ENCODE results near the gene GTF2IRD1.

Gene GTF2IRD1

GRCh38 chr7:74478671-74479065 lies 25.0 kb downstream of the GTF2IRD1 start:
- Mint-ChIP-seq H3K27me3 (ENCODE audit: low read depth, poor library complexity) (no peaks in the 10 kb centered on the region), H3K4me3 (no peak overlapping the region), H3K36me3 (ENCODE audit: low read depth) (peaks cover 4% of the 10 kb centered on the region), H3K9me3 (no peaks in the 10 kb centered on the region), H3K4me1 (peaks cover 74% of the 10 kb centered on the region), H3K27ac (no peak overlapping the region)
- no peak for DNase-seq
- TF ChIP-seq CTCF (IDR thresholded peaks at IDR 0.05), result no peak

DNA sequence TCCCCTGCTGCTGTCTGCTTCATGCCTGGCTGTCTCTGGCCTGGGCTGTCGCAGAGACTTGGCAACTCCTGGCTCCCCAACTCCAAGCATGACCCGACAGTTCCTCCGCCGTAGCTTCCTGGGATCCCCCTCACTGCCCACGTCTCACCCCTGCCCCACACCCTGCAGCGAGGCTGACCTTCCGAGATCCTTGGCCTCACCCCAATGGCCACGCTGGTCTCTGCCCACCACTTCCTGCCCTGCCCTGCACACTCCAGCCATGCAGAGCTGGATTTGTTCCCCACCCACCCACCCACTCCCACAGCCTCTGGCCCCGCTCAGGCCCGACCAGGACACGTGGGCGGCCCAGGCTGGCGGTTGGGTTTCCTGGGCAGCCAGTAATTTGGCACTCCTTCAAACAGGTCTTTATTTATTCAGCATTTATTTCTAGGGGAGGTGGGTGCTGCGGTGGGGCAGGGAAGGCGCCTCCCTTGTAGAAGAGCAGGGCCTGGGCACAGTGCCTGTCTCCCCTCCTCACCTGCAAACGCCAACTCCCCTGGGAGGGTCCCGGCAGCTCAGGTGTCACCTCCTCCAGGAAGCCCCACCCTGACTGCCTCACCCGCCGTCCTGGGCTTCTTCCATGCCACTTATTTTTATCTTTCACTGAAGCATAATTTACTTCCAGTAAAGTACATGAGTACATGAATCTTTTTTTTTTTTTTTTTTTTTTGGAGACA lies 25.5 kb downstream of the GTF2IRD1 start:
- Mint-ChIP-seq H3K27me3 (ENCODE audit: low read depth, poor library complexity) (no peaks in the 10 kb centered on the region), H3K4me1 (peaks cover 74% of the 10 kb centered on the region), H3K9me3 (no peaks in the 10 kb centered on the region), H3K4me3 (no peak overlapping the region), H3K36me3 (ENCODE audit: low read depth) (peaks cover 4% of the 10 kb centered on the region), H3K27ac (peak overlapping the region; percentile 94)
- no peak for TF ChIP-seq CTCF (IDR thresholded peaks at IDR 0.05)
- DNase-seq, result peak; percentile 22

DNA sequence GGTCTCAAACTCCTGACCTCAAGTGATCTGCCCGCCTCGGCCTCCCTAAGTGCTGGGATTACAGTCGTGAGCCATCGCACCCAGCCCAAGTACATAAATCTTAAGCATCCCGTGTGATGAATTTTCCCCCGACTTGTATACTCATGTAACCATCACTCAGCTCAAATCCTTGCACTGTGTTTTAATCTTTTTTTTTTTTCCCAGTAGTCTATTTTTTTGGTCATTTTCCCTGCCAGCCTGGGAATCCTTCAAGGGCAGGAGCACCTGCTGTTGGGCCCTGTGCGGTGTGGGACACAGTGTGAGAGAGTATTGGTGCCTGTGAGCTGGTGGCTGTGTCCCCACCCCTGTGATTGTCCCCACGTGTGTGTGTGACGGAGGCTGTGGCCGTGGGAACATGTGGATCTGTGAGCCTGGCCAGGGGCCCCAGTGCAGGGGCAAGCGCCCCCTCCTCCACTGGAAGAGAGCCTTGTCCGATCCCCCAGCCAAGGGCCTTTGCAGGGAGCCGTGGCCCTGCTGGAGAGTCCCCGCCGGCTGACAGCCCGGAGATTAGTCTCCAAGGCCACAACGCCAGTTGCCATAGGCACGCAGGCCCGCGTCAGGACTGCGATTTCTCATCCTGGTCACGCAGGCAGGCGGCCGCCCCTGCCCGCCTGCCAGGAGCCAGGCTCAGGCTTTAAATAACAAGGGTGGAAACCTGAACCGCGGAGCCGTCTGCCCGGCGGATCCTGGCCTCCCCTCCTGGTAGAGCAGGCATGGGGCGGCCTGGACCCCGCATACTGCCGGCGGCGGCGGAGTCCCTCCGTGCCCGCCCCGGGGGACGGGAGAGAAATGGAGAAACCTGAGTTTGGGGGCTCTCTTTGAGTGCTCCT lies 26.5 kb downstream of the GTF2IRD1 start:
- no peak for TF ChIP-seq CTCF (IDR thresholded peaks at IDR 0.05)
- Mint-ChIP-seq H3K4me1 (peaks cover 74% of the 10 kb centered on the region), H3K27me3 (ENCODE audit: low read depth, poor library complexity) (no peaks in the 10 kb centered on the region), H3K9me3 (no peaks in the 10 kb centered on the region), H3K4me3 (peak overlapping the region; percentile 60), H3K36me3 (ENCODE audit: low read depth) (peaks cover 4% of the 10 kb centered on the region), H3K27ac (peak overlapping the region; percentile 94)
- DNase-seq, result peak; percentile 83

- Mint-ChIP-seq H3K4me1 (peaks cover 74% of the 10 kb centered on the region), H3K27me3 (ENCODE audit: low read depth, poor library complexity) (no peaks in the 10 kb centered on the region), H3K27ac (peak overlapping the region; percentile 85), H3K4me3 (peak overlapping the region; percentile 60), H3K9me3 (no peaks in the 10 kb centered on the region), H3K36me3 (ENCODE audit: low read depth) (peaks cover 4% of the 10 kb centered on the region)
- TF ChIP-seq CTCF (IDR thresholded peaks at IDR 0.05), result no peak
- DNase-seq, result no peak
Measured at GRCh38 chr7:74480861-74481417, 27.2 kb downstream of the GTF2IRD1 start.

- Mint-ChIP-seq H3K9me3 (no peaks in the 10 kb centered on the region), H3K4me3 (peak overlapping the region; percentile 27), H3K27ac (peak overlapping the region; percentile 85), H3K36me3 (ENCODE audit: low read depth) (peaks cover 4% of the 10 kb centered on the region), H3K4me1 (peaks cover 78% of the 10 kb centered on the region), H3K27me3 (ENCODE audit: low read depth, poor library complexity) (no peaks in the 10 kb centered on the region)
- TF ChIP-seq CTCF (IDR thresholded peaks at IDR 0.05), result no peak
- no peak for DNase-seq
Measured at GRCh38 chr7:74481458-74482196, 27.9 kb downstream of the GTF2IRD1 start.

Measured in nephron progenitor cell (in vitro differentiated cells).